ENCODE measurements around the gene PRKD1.
"Not testable (repeated sequence)": the region's sequence is repeated elsewhere in the genome, so short reads cannot be mapped to it uniquely, and the experiment has no call there.

Gene PRKD1

DNA sequence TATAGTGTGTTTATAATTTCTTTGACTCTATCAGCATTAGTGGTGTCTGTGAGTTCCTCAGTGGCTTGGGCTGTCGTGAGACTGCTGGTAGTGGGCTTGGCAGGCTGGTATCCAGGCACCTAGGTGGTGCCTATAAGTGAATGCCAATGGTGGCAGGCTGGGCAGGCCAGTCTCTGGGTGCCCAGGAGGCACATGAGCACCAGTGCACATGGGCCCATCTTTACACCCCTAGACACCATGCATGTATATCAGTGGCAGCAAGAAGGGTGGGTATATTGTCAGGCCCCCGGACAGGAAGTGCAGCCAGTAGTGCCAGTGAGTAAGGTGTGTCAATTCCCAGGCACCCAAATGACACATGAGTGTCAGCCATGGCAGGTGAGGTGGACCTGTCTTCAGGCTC lies 138.2 kb downstream of the PRKD1 start:
- DNase-seq, result no peak

DNA sequence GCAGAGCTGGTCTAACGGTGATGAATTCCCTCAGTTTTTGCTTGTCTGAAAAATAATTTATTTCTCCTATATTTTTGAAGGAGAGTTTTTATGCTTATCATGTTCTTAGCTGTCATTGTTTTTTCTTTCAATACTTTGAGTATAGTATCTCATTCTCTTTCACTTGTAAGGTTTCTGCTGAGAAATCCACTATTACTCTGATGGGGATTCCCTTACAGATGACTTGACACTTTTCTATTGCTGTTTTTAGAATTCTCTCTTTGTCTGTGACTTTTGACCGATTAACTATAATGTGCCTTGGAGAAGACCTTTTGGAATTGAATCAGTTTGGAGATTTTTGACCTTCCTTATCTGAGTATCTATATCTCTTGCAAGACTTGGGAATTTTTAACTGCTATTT lies 139.6 kb downstream of the PRKD1 start:
- no peak for DNase-seq

DNA sequence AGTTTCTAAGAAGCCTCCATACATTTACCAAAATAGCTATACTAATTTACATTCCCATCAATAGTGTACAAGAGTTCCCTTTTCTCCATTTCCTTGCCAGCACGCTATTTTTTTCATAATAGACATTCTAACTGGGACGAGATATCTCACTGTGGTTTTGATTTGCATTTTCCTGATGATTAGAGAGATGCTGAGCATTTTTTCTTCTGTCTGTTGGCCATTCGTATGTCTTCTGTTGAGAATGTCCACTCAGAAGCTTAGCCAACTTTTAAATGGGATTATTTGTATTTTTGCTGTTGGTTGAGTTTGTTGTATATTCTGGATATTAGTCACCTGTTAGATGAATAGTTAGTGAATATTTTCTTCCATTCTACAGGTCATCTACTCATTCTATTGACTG lies 144.1 kb downstream of the PRKD1 start:
- DNase-seq, result no peak

DNA sequence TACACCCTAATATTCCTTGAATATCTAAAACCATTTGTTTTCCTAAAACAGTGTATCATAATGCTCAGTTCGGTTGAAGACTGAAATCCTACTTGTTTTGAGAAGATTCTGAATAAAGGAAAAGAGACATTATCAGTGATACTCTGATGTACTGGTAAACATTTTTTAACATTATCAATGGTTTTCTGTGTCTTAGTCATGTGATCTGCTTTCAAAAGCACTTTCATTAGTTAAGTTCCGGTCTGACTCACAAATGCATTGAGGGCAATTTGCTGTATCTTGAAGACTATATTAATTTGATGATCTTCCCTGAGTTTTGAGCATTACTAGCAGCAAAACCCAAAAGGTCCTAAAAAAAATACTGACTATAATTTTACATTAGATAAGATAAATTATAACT lies 145.6 kb downstream of the PRKD1 start:
- DNase-seq, result no peak

- not testable (repeated sequence) for DNase-seq
Measured at GRCh38 chr14:29777142-29777541, 150.5 kb downstream of the PRKD1 start.

DNA sequence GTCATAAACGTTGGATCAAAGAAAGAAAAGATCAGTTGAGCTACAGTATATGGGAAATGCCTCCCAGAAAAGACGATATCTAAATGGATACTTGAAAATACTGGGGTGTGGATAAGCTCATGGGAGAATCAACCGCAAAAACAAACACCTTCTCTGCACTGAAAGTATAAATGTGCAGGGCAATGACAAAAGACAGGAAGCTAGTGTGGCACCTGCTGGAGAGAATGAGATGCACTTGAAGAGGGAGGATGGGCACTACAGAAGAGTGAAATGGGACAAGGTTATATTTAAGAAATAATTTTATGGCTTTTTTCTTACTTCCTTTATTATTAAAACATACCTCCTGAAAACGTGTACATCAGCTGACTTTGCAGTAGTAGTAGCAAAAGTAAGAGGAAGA lies 153.7 kb downstream of the PRKD1 start:
- DNase-seq, result no peak

- no peak for DNase-seq
Measured at GRCh38 chr14:29763342-29763858, 164.2 kb downstream of the PRKD1 start.

- DNase-seq, result no peak
Measured at GRCh38 chr14:29759521-29760340, 167.9 kb downstream of the PRKD1 start.

DNA sequence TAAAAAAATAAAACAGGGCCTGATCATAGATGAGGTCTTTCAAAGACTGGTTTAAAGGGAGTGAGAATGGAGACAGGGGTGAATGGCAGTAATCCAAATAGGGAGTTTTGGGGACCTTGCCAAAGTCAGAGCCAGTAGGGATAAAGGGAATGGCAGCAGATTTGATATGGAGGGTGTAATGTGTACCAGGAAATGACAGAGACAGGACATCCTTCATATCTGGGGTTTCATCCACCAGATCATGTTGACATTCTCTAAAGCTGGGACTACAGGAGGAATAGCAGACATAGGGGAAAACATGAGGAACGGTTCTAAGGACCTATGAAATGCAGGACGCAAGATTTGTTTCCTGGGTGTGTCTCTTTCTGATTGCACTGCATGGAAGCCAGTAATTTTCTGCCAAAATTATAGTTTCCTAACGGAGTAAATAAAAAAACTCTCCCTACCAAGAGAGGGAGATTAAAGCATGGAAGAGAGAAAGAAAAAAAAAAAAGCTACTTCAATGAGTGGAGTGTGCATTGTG lies 169.9 kb downstream of the PRKD1 start:
- no peak for DNase-seq

GRCh38 chr14:29757188-29757680 lies 170.4 kb downstream of the PRKD1 start:
- DNase-seq, result no peak

DNA sequence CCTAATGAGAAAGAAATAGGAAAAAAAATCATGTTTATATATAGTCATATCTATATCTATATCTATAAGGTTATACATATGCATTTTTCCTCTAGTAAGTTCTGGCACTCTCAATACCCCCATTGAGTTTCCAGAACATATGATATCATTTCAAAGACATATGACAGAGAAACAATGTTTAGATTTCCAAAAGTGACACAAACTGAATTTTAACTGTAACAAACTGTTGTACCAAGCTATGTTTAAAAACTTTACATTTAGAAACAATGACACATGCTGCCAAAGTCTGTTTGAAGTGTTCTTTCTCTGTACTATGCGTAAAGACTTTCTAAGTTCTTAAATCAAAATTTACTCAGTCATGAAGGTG lies 171.6 kb downstream of the PRKD1 start:
- DNase-seq, result no peak

- no peak for DNase-seq
Measured at GRCh38 chr14:29755311-29756018, 172.2 kb downstream of the PRKD1 start.

DNA sequence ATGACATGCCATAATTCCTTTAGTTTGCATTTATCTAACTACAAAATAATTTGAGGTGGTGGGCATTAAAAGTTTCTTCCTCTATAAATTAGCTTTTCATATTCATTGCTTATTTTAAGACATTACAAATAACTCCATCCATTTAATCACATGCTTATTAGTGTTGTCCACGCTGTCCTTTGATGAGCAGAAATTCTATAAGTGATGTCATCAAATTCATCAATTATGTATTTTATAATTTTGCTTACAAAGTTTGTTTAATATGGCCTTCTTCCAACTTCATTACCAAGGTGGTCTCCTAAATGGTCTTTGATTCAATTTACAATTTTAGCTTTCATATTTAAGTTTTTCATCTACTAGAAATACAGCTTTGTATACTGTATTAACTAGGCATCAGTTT lies 173.5 kb downstream of the PRKD1 start:
- no peak for DNase-seq

DNA sequence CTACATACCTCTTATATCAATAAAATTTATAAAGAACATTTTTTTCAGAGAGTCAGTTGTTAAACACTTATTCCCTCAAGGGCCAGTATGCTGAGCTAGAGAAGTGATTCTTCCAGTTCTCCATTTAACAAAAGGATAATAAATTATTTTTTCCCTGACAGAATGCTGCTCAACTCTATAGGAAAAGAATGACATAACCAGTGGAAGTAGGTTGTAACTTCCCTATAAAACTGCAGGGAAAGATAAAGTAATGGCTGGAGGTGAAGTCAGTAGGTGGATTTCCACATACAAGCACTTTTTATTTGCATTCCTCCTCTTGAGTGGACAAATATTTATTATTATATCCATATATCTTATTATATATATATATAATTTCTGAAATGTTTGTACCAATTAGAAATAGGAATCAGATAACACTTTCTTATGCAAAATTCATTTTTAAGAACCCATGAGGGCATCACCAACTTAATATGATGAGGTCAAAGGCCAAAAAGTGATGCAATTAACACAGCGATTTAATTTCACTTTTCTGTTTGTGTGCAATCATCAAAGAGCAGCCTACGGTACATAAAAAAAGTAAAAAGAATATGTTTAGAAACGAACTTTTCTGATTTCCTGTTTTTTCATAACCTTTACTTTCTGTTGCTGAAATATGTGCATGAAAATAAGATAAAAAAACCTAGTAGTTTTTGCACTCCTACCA lies 175.3 kb downstream of the PRKD1 start:
- no peak for DNase-seq

- no peak for DNase-seq
Measured at GRCh38 chr14:29749829-29750228, 177.8 kb downstream of the PRKD1 start.

GRCh38 chr14:29749327-29749726 lies 178.3 kb downstream of the PRKD1 start:
- no peak for DNase-seq

DNA sequence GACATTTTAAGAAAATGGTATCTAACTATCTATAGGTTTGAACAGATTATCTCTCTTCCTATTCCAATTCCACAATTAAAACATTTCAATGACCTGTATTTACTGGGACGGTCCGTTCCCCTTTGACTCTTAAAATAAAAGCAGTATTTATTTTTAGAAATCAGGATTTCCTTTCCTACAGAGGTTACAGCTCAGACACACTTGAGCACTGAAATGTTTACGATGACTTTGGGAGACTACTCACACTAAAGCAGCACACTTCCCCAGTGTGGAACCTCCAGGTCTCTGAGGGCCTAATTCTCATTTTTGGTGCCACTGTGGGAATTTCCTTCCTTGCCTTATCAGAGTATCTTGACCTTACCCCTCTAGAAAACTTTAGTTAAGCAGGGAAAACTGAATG lies 181.8 kb downstream of the PRKD1 start:
- no peak for DNase-seq

GRCh38 chr14:29743531-29743930 lies 184.1 kb downstream of the PRKD1 start:
- no peak for DNase-seq

- DNase-seq, result no peak
Measured at GRCh38 chr14:29741909-29742401, 185.7 kb downstream of the PRKD1 start.

GRCh38 chr14:29740491-29740890 lies 187.2 kb downstream of the PRKD1 start:
- DNase-seq, result no peak

- DNase-seq, result no peak
Measured at GRCh38 chr14:29738950-29739349, 188.7 kb downstream of the PRKD1 start.

GRCh38 chr14:29738056-29738455 lies 189.6 kb downstream of the PRKD1 start:
- no peak for DNase-seq

GRCh38 chr14:29735459-29735858 lies 192.2 kb downstream of the PRKD1 start:
- no peak for DNase-seq

Data from activated CD4-positive, alpha-beta T cell treated with anti-CD3 and anti-CD28 coated beads, Interleukin-2, amount 50 U/mL, for 1 hour (primary cell).